Spleen (tissue), 11 donors: ENCODE measurements around the gene SLC35E2B. TPM values are rescaled to one million over a fixed set of nuclear protein-coding genes. Genes with fewer than 3 reads are reported as not detected.

ENCODE experiments used
- DNase-seq: peaks from one replicate; pipeline ENCODE4 v3.0.0-alpha.2; 2020
- H3K27ac ChIP-seq, 8 donors: fragments of 200-600 bp; sonication (generic) in 7 of 8; 1 replicate in 4 of 8; 2 replicates in 4 of 8; pipeline versions ENCODE4 v1.5.0 to v1.8.0; 2016 to 2021; ENCODE audit warnings: inconsistent platforms in 4 of 8, mild to moderate bottlenecking in 4 of 8, moderate library complexity in 1 of 8
- H3K27me3 ChIP-seq, 7 donors: fragments of 200-600 bp; sonication (generic) in 6 of 7; replicated peaks in 1 of 7; 1 replicate in 4 of 7; 2 replicates in 3 of 7; pipeline versions ENCODE4 v1.5.0 to v1.8.0; 2016 to 2021; ENCODE audit warnings: inconsistent platforms in 3 of 7, mild to moderate bottlenecking in 1 of 7
- H3K36me3 ChIP-seq, 6 donors: fragments of 200-600 bp; sonication (generic) in 5 of 6; 1 replicate in 4 of 6; 2 replicates in 2 of 6; pipeline versions ENCODE4 v1.5.0 to v1.8.0; 2016 to 2021; ENCODE audit warnings: inconsistent platforms in 2 of 6
- H3K4me1 ChIP-seq, 6 donors: fragments of 200-600 bp; sonication (generic) in 5 of 6; 1 replicate in 3 of 6; 2 replicates in 3 of 6; pipeline versions ENCODE4 v1.5.0 to v1.8.0; 2016 to 2021; ENCODE audit warnings: inconsistent platforms in 3 of 6
- H3K4me3 ChIP-seq, 8 donors: fragments of 200-600 bp; sonication (generic) in 7 of 8; 1 replicate in 4 of 8; 2 replicates in 4 of 8; pipeline versions ENCODE4 v1.5.0 to v1.8.0; 2016 to 2021; ENCODE audit warnings: inconsistent platforms in 4 of 8, mild to moderate bottlenecking in 4 of 8, moderate library complexity in 2 of 8
- H3K9me3 ChIP-seq, 8 donors: fragments of 200-600 bp; sonication (generic) in 7 of 8; 1 replicate in 4 of 8; 2 replicates in 4 of 8; pipeline versions ENCODE4 v1.5.0 to v1.8.0; 2016 to 2021; ENCODE audit warnings: inconsistent platforms in 4 of 8
- CTCF ChIP-seq, 11 experiments: fragments of 200-600 bp in 7 of 11; fragments of 450-650 bp in 4 of 11; sonication (generic) in 4 of 11; IDR thresholded peaks in 8 of 11; conservative IDR thresholded peaks in 3 of 11; 1 replicate in 7 of 11; 2 replicates in 4 of 11; pipeline versions ENCODE4 v1.4.0 to v1.8.0; 2016 to 2021; ENCODE audit warnings: antibody characterized with exemption in 11 of 11, inconsistent platforms in 4 of 11, mild to moderate bottlenecking in 1 of 11
- POLR2A ChIP-seq, 3 donors: fragments of 450-650 bp; IDR thresholded peaks; one replicate each; pipeline ENCODE4 v1.5.1; 2017; ENCODE audit warnings: antibody characterized with exemption in 3 of 3, mild to moderate bottlenecking in 1 of 3
- POLR2AphosphoS5 ChIP-seq, 3 donors: sonication (generic); formaldehyde crosslinking; IDR thresholded peaks; one replicate each; pipeline ENCODE4 v1.5.1; 2017; ENCODE audit warnings: antibody characterized with exemption in 3 of 3
- WGBS, 5 donors: extraction: QIAGEN DNeasy Blood & Tissue Kit in 3 of 5; methylation state at CpG; one replicate each; pipeline versions ENCODE4 v1.1.5 to v1.1.7; 2013 to 2018; 5-methylcytosine and 5-hydroxymethylcytosine counted together
- intact Hi-C: fragments of 100-400 bp; cut with DNase I; formaldehyde crosslinking; loops from one replicate; pipeline ENCODE4 v1.15.0; 2023; ENCODE audit warnings: low total_unique reads
- polyA plus RNA-seq, 3 donors: library from polyadenylated mRNA; stranded (reverse); fragments of 200-250 nt; gene quantifications; one replicate each; pipeline ENCODE4 v1.2.1, GENCODE V29; 2013
- total RNA-seq, 7 donors: library from RNA; depleted of rRNA in 3 of 7; stranded (reverse); fragments of >200 nt in 3 of 7; fragmentation: NEBNext Ultra II Directional in 4 of 7; extraction: Animal tissue kit (Norgen Biotek cat#: 25700) in 4 of 7; gene quantifications; one replicate each; pipeline versions ENCODE4 v1.1.0 to v1.2.1, GENCODE V29; 2016 to 2021
- donor health status: healthy with polysubstance abuse.
- donor health status: DM: no; HTN: no; CAD: no; lungs with moderate emphysema.
- donor health status: DM: no; HTN: no; CAD: no.
- donor health status: Bipolar disorder and iron deficiency.
- donor health status: healthy.
- donor health status: DM: no; HTN: no; CAD: no.
- donor health status: DM: yes; HTN: yes; CAD: no.

The SLC35E2B gene
- total and polyA plus RNA-seq, 10 donors: 18.3 to 105 (median 55.3) TPM

- TF ChIP-seq CTCF (IDR thresholded peaks at IDR 0.05 in 8 of 11, conservative IDR thresholded peaks at IDR 0.05 in 3 of 11): no peak
- TF ChIP-seq POLR2A (IDR thresholded peaks at IDR 0.05): no peak
- no peak for TF ChIP-seq POLR2AphosphoS5 (IDR thresholded peaks at IDR 0.05)
- intact Hi-C loops: no loop called here
- 9 to 40% (median 10%) methylated on average over 21 to 80 of the region's 80 CpGs for WGBS, 5 donors
- peaks cover 0 to 22% (median 0%) of the 10 kb centered on the region in 6 donors for H3K36me3 ChIP-seq
- peaks cover 16 to 66% (median 37%) of the 10 kb centered on the region in 6 donors for H3K4me1 ChIP-seq
- no peaks in the 10 kb centered on the region for H3K9me3 ChIP-seq
- peak overlapping the region; percentile 98 to 100 (median 100) for H3K27ac ChIP-seq
- no peaks in the 10 kb centered on the region for H3K27me3 ChIP-seq
- H3K4me3 ChIP-seq: peak overlapping the region; percentile 73 to 98 (median 83)
- DNase-seq: no peak
These were observed 76.4 kb downstream of the SLC35E2B start for GRCh38 chr1:1616045-1616790.

GRCh38 chr1:1615256-1616044 lies 77.1 kb downstream of the SLC35E2B start, which contains the start of gene MIB2:
Gene MIB2 (plus strand): TSS chr1:1615500. CDS start chr1:1623453, 7,953 bp downstream.
- WGBS, 5 donors: 0 to 1% (median 0%) methylated on average over 36 to 107 of the region's 107 CpGs
- intact Hi-C loops: no loop called here
- no peaks in the 10 kb centered on the region for H3K9me3 ChIP-seq
- no peaks in the 10 kb centered on the region for H3K27me3 ChIP-seq
- peak; percentile 91 to 94 (median 93) for TF ChIP-seq POLR2AphosphoS5 (IDR thresholded peaks at IDR 0.05)
- peak in 1 of 11 experiments; percentile 19 for TF ChIP-seq CTCF (IDR thresholded peaks at IDR 0.05 in 8 of 11, conservative IDR thresholded peaks at IDR 0.05 in 3 of 11)
- peak; percentile 13 to 54 (median 32) for TF ChIP-seq POLR2A (IDR thresholded peaks at IDR 0.05)
- peak within 1 kb of the TSS; percentile 98 to 100 (median 100) for H3K27ac ChIP-seq
- H3K4me1 ChIP-seq: peaks cover 16 to 70% (median 40%) of the 10 kb centered on the region in 6 donors
- H3K4me3 ChIP-seq: peak within 1 kb of the TSS; percentile 73 to 98 (median 83)
- H3K36me3 ChIP-seq: peaks cover 0 to 22% (median 0%) of the 10 kb centered on the region in 6 donors
- DNase-seq: peak; percentile 99

GRCh38 chr1:1614954-1615255 lies 77.7 kb downstream of the SLC35E2B start:
- Histone ChIP-seq H3K4me3 (peak overlapping the region; percentile 73 to 98 (median 83)), H3K36me3 (peaks cover 0 to 22% (median 0%) of the 10 kb centered on the region in 6 donors), H3K27me3 (no peaks in the 10 kb centered on the region), H3K4me1 (peaks cover 16 to 74% (median 41%) of the 10 kb centered on the region in 6 donors), H3K9me3 (no peaks in the 10 kb centered on the region), H3K27ac (peak overlapping the region; percentile 98 to 100 (median 100))
- no peak for DNase-seq
- 0 to 2% (median 0%) methylated on average over 23 of the region's 23 CpGs for WGBS, 5 donors
- intact Hi-C loops: no loop called here
- TF ChIP-seq CTCF (IDR thresholded peaks at IDR 0.05 in 8 of 11, conservative IDR thresholded peaks at IDR 0.05 in 3 of 11) (no peak), POLR2A (IDR thresholded peaks at IDR 0.05) (no peak), POLR2AphosphoS5 (IDR thresholded peaks at IDR 0.05) (no peak)
